KMS-11 (cell line): ENCODE results near the gene PRKRIP1.

Experiments used
- H2AFZ ChIP-seq: fragments of 200-600 bp; sonication (generic); 2 replicates; pipeline ENCODE4 v1.6.1; 2016; ENCODE audit warnings: antibody characterized with exemption, mixed run types, low read depth
- H3K27ac ChIP-seq: fragments of 200-600 bp; sonication (generic); 2 replicates; pipeline ENCODE4 v1.6.1; 2016; ENCODE audit warnings: mild to moderate bottlenecking, mixed run types
- H3K27me3 ChIP-seq: fragments of 200-600 bp; sonication (generic); 2 replicates; pipeline ENCODE4 v1.6.1; 2017; ENCODE audit warnings: mild to moderate bottlenecking, low read depth, mixed run types, moderate library complexity; ENCODE audit not compliant: insufficient read depth
- H3K36me3 ChIP-seq: fragments of 200-600 bp; sonication (generic); 2 replicates; pipeline ENCODE4 v1.6.1; 2017; ENCODE audit warnings: mild to moderate bottlenecking, mixed run types; ENCODE audit not compliant: insufficient read depth
- H3K4me1 ChIP-seq: fragments of 200-600 bp; sonication (generic); 2 replicates; pipeline ENCODE4 v1.6.1; 2016; ENCODE audit warnings: mild to moderate bottlenecking, low read depth, mixed run types; ENCODE audit not compliant: poor library complexity, severe bottlenecking
- H3K4me2 ChIP-seq: fragments of 200-600 bp; sonication (generic); 2 replicates; pipeline ENCODE4 v1.7.0; 2016; ENCODE audit warnings: mild to moderate bottlenecking, mixed run types
- H3K4me3 ChIP-seq: fragments of 200-600 bp; sonication (generic); IDR thresholded peaks from 2 replicates; pipeline ENCODE4 v1.6.1; 2017; ENCODE audit warnings: low read depth, low read length, mixed read lengths; ENCODE audit not compliant: insufficient read depth
- H3K79me2 ChIP-seq: fragments of 200-600 bp; sonication (generic); 2 replicates; pipeline ENCODE4 v1.6.1; 2016; ENCODE audit warnings: low read depth, mixed run types; ENCODE audit not compliant: insufficient read depth
- H3K9ac ChIP-seq: fragments of 200-600 bp; sonication (generic); 2 replicates; pipeline ENCODE4 v1.6.1; 2016; ENCODE audit warnings: mild to moderate bottlenecking, mixed run types
- H4K20me1 ChIP-seq: fragments of 200-600 bp; sonication (generic); 2 replicates; pipeline ENCODE4 v1.6.1; 2016; ENCODE audit warnings: mild to moderate bottlenecking, mixed run types; ENCODE audit not compliant: insufficient read depth
- CTCF ChIP-seq: fragments of 200-600 bp; sonication (generic); conservative IDR thresholded peaks from 2 replicates; pipeline ENCODE4 v1.6.1; 2017; ENCODE audit warnings: low read depth, mild to moderate bottlenecking, antibody characterized with exemption, low read length, moderate library complexity, mixed read lengths

The PRKRIP1 gene

GRCh38 chr7:102467581-102468477 is 71.7 kb downstream of the PRKRIP1 start:
- Histone ChIP-seq H3K27me3 (no peaks in the 10 kb centered on the region), H2AFZ (no peak overlapping the region), H3K36me3 (no peaks in the 10 kb centered on the region), H4K20me1 (no peaks in the 10 kb centered on the region), H3K4me2 (no peak overlapping the region), H3K9ac (no peak overlapping the region), H3K4me3 (no peak overlapping the region), H3K79me2 (peaks cover 18% of the 10 kb centered on the region; the same call in 1 of the 2 replicates), H3K4me1 (peaks cover 18% of the 10 kb centered on the region), H3K27ac (no peak overlapping the region)
- no peak for TF ChIP-seq CTCF

GRCh38 chr7:102468478-102469350 is 72.6 kb downstream of the PRKRIP1 start:
- H3K4me1 ChIP-seq = peaks cover 12% of the 10 kb centered on the region
- no peak overlapping the region for H3K27ac ChIP-seq
- no peak overlapping the region for H3K9ac ChIP-seq
- H3K79me2 ChIP-seq = peaks cover 10% of the 10 kb centered on the region; the same call in 1 of the 2 replicates
- no peak overlapping the region for H2AFZ ChIP-seq
- no peak overlapping the region for H3K4me3 ChIP-seq
- no peak overlapping the region for H3K4me2 ChIP-seq
- no peaks in the 10 kb centered on the region for H4K20me1 ChIP-seq
- no peak for TF ChIP-seq CTCF
- no peaks in the 10 kb centered on the region for H3K27me3 ChIP-seq
- no peaks in the 10 kb centered on the region for H3K36me3 ChIP-seq

GRCh38 chr7:102469351-102469971 is 73.3 kb downstream of the PRKRIP1 start:
- H3K79me2 ChIP-seq = peaks cover 2% of the 10 kb centered on the region; the same call in 1 of the 2 replicates
- TF ChIP-seq CTCF = no peak

More at GRCh38 chr7:102469351-102469971, 73.3 kb downstream of the PRKRIP1 start:
- Histone ChIP-seq H2AFZ (no peak overlapping the region), H3K27ac (no peak overlapping the region), H3K4me1 (peaks cover 9% of the 10 kb centered on the region), H3K4me3 (no peak overlapping the region), H3K4me2 (no peak overlapping the region), H4K20me1 (no peaks in the 10 kb centered on the region), H3K36me3 (no peaks in the 10 kb centered on the region), H3K27me3 (no peaks in the 10 kb centered on the region), H3K9ac (no peak overlapping the region)
